Neuronal stem cell (in vitro differentiated cells): ENCODE data around the gene PRIM2.

Source experiments
- DNase-seq: peaks from one replicate; pipeline ENCODE4 v3.0.0-alpha.2; 2013; ENCODE audit warnings: low spot score
- H2AFZ ChIP-seq: one replicate; pipeline ENCODE4 v1.6.1; 2013; ENCODE audit warnings: mild to moderate bottlenecking, low read length, inconsistent platforms
- H2AK5ac ChIP-seq: 2 replicates; pipeline ENCODE4 v1.6.1; 2013; ENCODE audit warnings: low read depth, mild to moderate bottlenecking, inconsistent platforms, low read length, moderate library complexity, mixed read lengths
- H2BK120ac ChIP-seq: 2 replicates; pipeline ENCODE4 v1.6.1; 2013; ENCODE audit warnings: low read depth, mild to moderate bottlenecking, inconsistent platforms, low read length, moderate library complexity, mixed read lengths
- H2BK12ac ChIP-seq: one replicate; pipeline ENCODE4 v1.6.1; 2013; ENCODE audit warnings: low read length, inconsistent platforms
- H2BK15ac ChIP-seq: 2 replicates; pipeline ENCODE4 v1.6.1; 2013; ENCODE audit warnings: mild to moderate bottlenecking, low read length, inconsistent platforms, mixed read lengths
- H2BK5ac ChIP-seq: one replicate; pipeline ENCODE4 v1.6.1; 2013; ENCODE audit warnings: inconsistent platforms, mild to moderate bottlenecking, low read length, moderate library complexity
- H3K14ac ChIP-seq: one replicate; pipeline ENCODE4 v1.6.1; 2013; ENCODE audit warnings: low read length, inconsistent platforms
- H3K18ac ChIP-seq: 2 replicates; pipeline ENCODE4 v1.6.1; 2013; ENCODE audit warnings: low read length, inconsistent platforms
- H3K23ac ChIP-seq: 2 replicates; pipeline ENCODE4 v1.6.1; 2013; ENCODE audit warnings: low read depth, mild to moderate bottlenecking, mixed read lengths, low read length, inconsistent platforms; ENCODE audit not compliant: poor library complexity
- H3K27ac ChIP-seq: replicated peaks from 3 replicates; pipeline ENCODE4 v1.5.1; 2013; ENCODE audit warnings: low read length, inconsistent platforms
- H3K27me3 ChIP-seq, 3 experiments: 2 replicates each; pipeline ENCODE4 v1.6.1; 2013; ENCODE audit warnings: low read length in 3 of 3, mild to moderate bottlenecking in 2 of 3, inconsistent platforms in 1 of 3, low read depth in 1 of 3, mixed read lengths in 1 of 3, moderate library complexity in 1 of 3; ENCODE audit not compliant: control insufficient read depth in 3 of 3, insufficient read depth in 3 of 3
- H3K36me3 ChIP-seq, 2 donors: replicated peaks in 1 of 2; 2 replicates each; pipeline ENCODE4 v1.6.1; 2013; ENCODE audit warnings: low read length in 2 of 2; ENCODE audit not compliant: control insufficient read depth in 2 of 2, insufficient read depth in 2 of 2
- H3K4ac ChIP-seq: 2 replicates; pipeline ENCODE4 v1.6.1; 2013; ENCODE audit warnings: inconsistent platforms, mild to moderate bottlenecking, low read length, moderate library complexity
- H3K4me1 ChIP-seq, 2 donors: 1 replicate in 1 of 2; 2 replicates in 1 of 2; pipeline ENCODE4 v1.6.1; 2013; ENCODE audit warnings: low read length in 2 of 2, low read depth in 1 of 2; ENCODE audit not compliant: control insufficient read depth in 2 of 2, insufficient read depth in 1 of 2
- H3K4me2 ChIP-seq: one replicate; pipeline ENCODE4 v1.6.1; 2013; ENCODE audit warnings: mild to moderate bottlenecking, low read length, inconsistent platforms; ENCODE audit not compliant: insufficient read depth, poor library complexity, severe bottlenecking
- H3K4me3 ChIP-seq, 2 donors: 2 replicates each; pipeline ENCODE4 v1.5.1; 2013; ENCODE audit warnings: low read length in 2 of 2, mild to moderate bottlenecking in 2 of 2, inconsistent platforms in 1 of 2, moderate library complexity in 1 of 2
- H3K79me1 ChIP-seq: one replicate; pipeline ENCODE4 v1.6.1; 2013; ENCODE audit warnings: low read depth, mild to moderate bottlenecking, inconsistent platforms, low read length, moderate library complexity
- H3K9ac ChIP-seq: one replicate; pipeline ENCODE4 v1.6.1; 2013; ENCODE audit warnings: mild to moderate bottlenecking, low read depth, low read length, inconsistent platforms; ENCODE audit not compliant: poor library complexity
- H3K9me3 ChIP-seq, 2 donors: replicated peaks in 1 of 2; 2 replicates each; pipeline versions ENCODE3 to v1.6.1; 2013; ENCODE audit warnings: low read length in 2 of 2, mild to moderate bottlenecking in 2 of 2, inconsistent platforms in 1 of 2, low read depth in 1 of 2, mixed read lengths in 1 of 2, moderate library complexity in 1 of 2; ENCODE audit not compliant: control insufficient read depth in 2 of 2, insufficient read depth in 1 of 2
- H4K8ac ChIP-seq: one replicate; pipeline ENCODE4 v1.6.1; 2013; ENCODE audit warnings: low read depth, mild to moderate bottlenecking, inconsistent platforms, low read length, moderate library complexity
- H4K91ac ChIP-seq: one replicate; pipeline ENCODE4 v1.6.1; 2013; ENCODE audit warnings: low read length, low read depth, mild to moderate bottlenecking, inconsistent platforms; ENCODE audit not compliant: poor library complexity
- WGBS, 2 donors: extraction: QIAGEN DNeasy Blood & Tissue Kit; methylation state at CpG; one replicate each; pipeline ENCODE4 v1.1.7; 2013; ENCODE audit warnings: missing lambda C conversion rate in 2 of 2, mixed read lengths in 1 of 2; ENCODE audit not compliant: insufficient read length in 2 of 2, insufficient replicate concordance in 1 of 2; ENCODE audit errors: extremely low coverage in 2 of 2; 5-methylcytosine and 5-hydroxymethylcytosine counted together

Gene PRIM2

GRCh38 chr6:57313711-57314471 is 3.5 kb upstream of the PRIM2 start:
- Histone ChIP-seq H3K79me1 (peaks cover 2% of the 10 kb centered on the region), H2BK15ac (no peak overlapping the region), H2BK5ac (no peak overlapping the region), H3K14ac (no peak overlapping the region), H3K27me3 (no peaks in the 10 kb centered on the region), H4K8ac (no peak overlapping the region), H3K36me3 (peaks cover under 1 to 7% of the 10 kb centered on the region in 2 donors), H2BK12ac (no peak overlapping the region), H2AK5ac (no peak overlapping the region), H3K4me2 (no peak overlapping the region), H4K91ac (no peak overlapping the region), H3K9ac (no peak overlapping the region), H3K4me3 (no peak overlapping the region), H3K27ac (no peak overlapping the region), H3K4ac (no peak overlapping the region), H3K18ac (no peak overlapping the region), H3K23ac (no peak overlapping the region), H2AFZ (no peak overlapping the region), H3K4me1 (peaks cover 1 to 6% of the 10 kb centered on the region in 2 donors), H2BK120ac (no peak overlapping the region), H3K9me3 (no peaks in the 10 kb centered on the region)
- WGBS, 2 donors, result no CpG with 5 or more reads among the region's 12 CpGs
- DNase-seq, result no peak

GRCh38 chr6:57315111-57315510 is 2.3 kb upstream of the PRIM2 start:
- H3K4me2 ChIP-seq, result no peak overlapping the region
- DNase-seq, result no peak
- H2AFZ ChIP-seq, result no peak overlapping the region
- WGBS, 2 donors, result no CpG with 5 or more reads among the region's 1 CpG
- no peak overlapping the region for H4K8ac ChIP-seq
- no peak overlapping the region for H2AK5ac ChIP-seq
- no peak overlapping the region for H3K4me3 ChIP-seq
- H2BK12ac ChIP-seq, result no peak overlapping the region
- peaks cover 2% of the 10 kb centered on the region for H3K79me1 ChIP-seq
- H3K9me3 ChIP-seq, result no peaks in the 10 kb centered on the region
- H2BK5ac ChIP-seq, result no peak overlapping the region
- H3K27ac ChIP-seq, result no peak overlapping the region
- H3K14ac ChIP-seq, result no peak overlapping the region
- H2BK15ac ChIP-seq, result no peak overlapping the region
- no peaks in the 10 kb centered on the region for H3K27me3 ChIP-seq
- no peak overlapping the region for H3K23ac ChIP-seq
- peaks cover 3 to 6% of the 10 kb centered on the region in 2 donors for H3K4me1 ChIP-seq
- no peak overlapping the region for H2BK120ac ChIP-seq
- no peak overlapping the region for H3K4ac ChIP-seq
- no peak overlapping the region for H4K91ac ChIP-seq
- no peak overlapping the region for H3K9ac ChIP-seq
- H3K18ac ChIP-seq, result no peak overlapping the region
- H3K36me3 ChIP-seq, result peaks cover 8 to 19% of the 10 kb centered on the region in 2 donors

DNA sequence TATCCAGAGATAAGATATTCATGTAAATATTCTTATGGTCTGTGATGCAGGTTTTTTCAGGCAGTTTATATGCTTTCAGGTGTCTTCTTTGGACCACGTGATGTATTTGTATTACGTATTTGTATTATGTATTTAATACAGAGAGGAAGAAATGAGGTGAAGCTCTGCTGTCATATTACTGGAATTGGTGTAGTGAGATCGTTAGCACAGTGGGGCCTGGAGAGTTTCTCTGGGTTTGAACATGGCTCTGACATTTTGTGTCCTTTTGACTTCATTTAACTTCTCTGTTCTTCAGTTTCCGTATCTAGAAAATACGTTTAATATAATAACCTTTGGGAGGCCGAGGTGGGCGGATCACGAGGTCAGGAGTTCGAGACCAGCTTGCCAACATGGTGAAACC is 1.6 kb upstream of the PRIM2 start:
- Histone ChIP-seq H2BK5ac (no peak overlapping the region), H3K36me3 (peaks cover 12 to 26% of the 10 kb centered on the region in 2 donors), H2AFZ (no peak overlapping the region), H2BK15ac (no peak overlapping the region), H2BK12ac (no peak overlapping the region), H2BK120ac (no peak overlapping the region), H4K91ac (no peak overlapping the region), H3K27me3 (no peaks in the 10 kb centered on the region), H2AK5ac (no peak overlapping the region), H3K18ac (no peak overlapping the region), H4K8ac (no peak overlapping the region), H3K4me2 (no peak overlapping the region), H3K4me3 (no peak overlapping the region), H3K27ac (no peak overlapping the region), H3K14ac (no peak overlapping the region), H3K79me1 (peaks cover 2% of the 10 kb centered on the region), H3K4ac (no peak overlapping the region), H3K4me1 (peaks cover 3 to 6% of the 10 kb centered on the region in 2 donors), H3K9me3 (no peaks in the 10 kb centered on the region), H3K23ac (no peak overlapping the region), H3K9ac (no peak overlapping the region)
- no CpG with 5 or more reads among the region's 9 CpGs for WGBS, 2 donors
- DNase-seq, result no peak

DNA sequence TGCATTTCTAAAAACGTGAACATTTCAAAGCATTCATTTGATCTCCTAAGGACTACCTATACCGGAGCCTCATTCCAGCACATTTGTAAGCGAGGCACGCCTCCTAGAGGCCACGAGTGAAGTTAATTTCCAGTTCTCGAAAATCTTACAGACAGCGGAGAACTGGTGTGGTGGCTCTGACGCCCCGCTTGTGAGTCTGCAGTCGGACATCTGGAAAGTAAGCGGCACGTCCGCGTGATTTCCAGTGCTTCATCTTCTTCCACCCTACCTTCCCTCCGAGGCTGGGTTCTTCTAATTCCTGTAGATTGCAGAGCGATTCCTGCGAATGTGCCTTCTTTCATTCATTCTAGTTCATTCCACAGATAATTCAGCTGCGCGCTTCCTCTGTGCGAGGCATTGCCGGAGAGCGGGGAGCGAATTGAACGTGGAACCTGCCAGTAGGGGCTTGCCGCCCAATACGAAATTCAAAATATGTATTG is 810 bp upstream of the PRIM2 start:
- Histone ChIP-seq H2AK5ac (no peak overlapping the region), H2BK5ac (no peak overlapping the region), H4K8ac (no peak overlapping the region), H3K4me1 (peaks cover 3 to 6% of the 10 kb centered on the region in 2 donors), H3K9ac (peak overlapping the region; percentile 46), H3K79me1 (peaks cover 2% of the 10 kb centered on the region), H2BK12ac (no peak overlapping the region), H3K4me3 (peak overlapping the region; percentile 83 to 91), H3K14ac (no peak overlapping the region), H3K27me3 (no peaks in the 10 kb centered on the region), H3K4me2 (peak overlapping the region; percentile 69), H3K36me3 (peaks cover 13 to 34% of the 10 kb centered on the region in 2 donors), H3K23ac (no peak overlapping the region), H3K18ac (no peak overlapping the region), H3K27ac (no peak overlapping the region), H4K91ac (no peak overlapping the region), H2BK15ac (no peak overlapping the region), H2AFZ (peak overlapping the region; percentile 94), H3K9me3 (no peaks in the 10 kb centered on the region), H3K4ac (no peak overlapping the region), H2BK120ac (no peak overlapping the region)
- DNase-seq, result peak; percentile 84
- no CpG with 5 or more reads among the region's 26 CpGs for WGBS, 2 donors
